GM23248 (cell line): ENCODE measurements around the gene ADAMTSL1.

Experiments
- EZH2 ChIP-seq: fragments of 200-600 bp; sonication (generic); IDR thresholded peaks from 2 replicates; pipeline ENCODE4 v1.6.1; 2018; ENCODE audit warnings: antibody characterized with exemption, mild to moderate bottlenecking; ENCODE audit not compliant: insufficient read depth, poor library complexity, severe bottlenecking
- EZH2phosphoT487 ChIP-seq: fragments of 200-600 bp; sonication (generic); IDR thresholded peaks from 2 replicates; pipeline ENCODE4 v1.6.1; 2018; ENCODE audit warnings: antibody characterized with exemption, moderate library complexity, mild to moderate bottlenecking, low read depth; ENCODE audit not compliant: insufficient read depth

GRCh38 chr9:18573021-18573556 is 99.1 kb downstream of the ADAMTSL1 start:
- TF ChIP-seq EZH2phosphoT487, result no peak
- no peak for TF ChIP-seq EZH2
